Measurements from ENCODE around the gene PAX5.

The PAX5 gene

DNA sequence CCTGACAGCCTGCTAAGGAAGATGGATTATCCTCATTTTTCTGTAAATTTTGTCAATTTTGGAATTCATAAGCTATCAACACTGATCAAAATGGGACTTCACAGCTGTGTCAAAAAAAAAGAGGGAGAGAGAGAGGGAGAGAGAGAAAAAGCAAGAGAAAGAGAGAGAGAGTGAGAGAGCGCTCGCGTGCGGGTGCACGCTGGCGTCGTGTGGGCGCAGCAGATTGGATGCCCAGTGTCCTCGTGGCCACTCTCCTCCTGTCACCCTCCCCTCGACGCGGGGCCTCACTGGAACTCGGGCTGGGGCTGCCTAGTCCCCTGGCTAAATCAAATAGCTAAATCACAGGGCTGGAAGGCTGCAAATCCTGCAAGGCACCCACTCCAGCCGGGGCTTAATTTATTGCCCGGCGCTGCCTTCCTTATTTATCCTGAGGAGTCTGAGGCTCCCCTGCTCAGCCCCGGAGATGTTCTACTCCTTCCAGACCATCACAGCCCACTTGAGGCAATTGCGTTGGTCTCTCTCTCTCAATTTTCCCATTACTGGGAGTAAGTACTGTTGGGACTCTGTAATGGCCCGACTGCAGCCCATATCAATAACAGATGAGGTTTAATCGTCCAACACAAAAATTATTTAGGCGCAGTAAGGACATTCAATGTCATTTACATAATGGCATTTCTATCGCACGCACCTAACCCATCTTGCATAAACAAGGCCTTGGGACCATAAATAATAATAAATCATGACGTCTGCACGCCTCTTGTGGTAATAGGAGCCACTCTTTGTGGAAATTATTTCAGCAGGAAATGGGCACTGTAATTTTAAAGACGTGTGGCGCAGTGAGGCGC, 94.2 kb downstream of the PAX5 start (continued):
- TF ChIP-seq ZBTB21 (tag by site-specific recombination; IDR thresholded peaks at IDR 0.05), result 0 out of 2 replicates have a peak, but pooled peaks have one; percentile 14
- no peak for TF ChIP-seq ZNF354C (tag by site-specific recombination; IDR thresholded peaks at IDR 0.05; ENCODE audit: borderline replicate concordance, low read depth)
- no peak for TF ChIP-seq ZNF24 (tag by site-specific recombination; IDR thresholded peaks at IDR 0.05)
- no peak for TF ChIP-seq ZNF350 (tag by site-specific recombination; IDR thresholded peaks at IDR 0.05)
- TF ChIP-seq ZFP69B (tag by site-specific recombination; IDR thresholded peaks at IDR 0.05), result no peak
- TF ChIP-seq, protein P1, sequence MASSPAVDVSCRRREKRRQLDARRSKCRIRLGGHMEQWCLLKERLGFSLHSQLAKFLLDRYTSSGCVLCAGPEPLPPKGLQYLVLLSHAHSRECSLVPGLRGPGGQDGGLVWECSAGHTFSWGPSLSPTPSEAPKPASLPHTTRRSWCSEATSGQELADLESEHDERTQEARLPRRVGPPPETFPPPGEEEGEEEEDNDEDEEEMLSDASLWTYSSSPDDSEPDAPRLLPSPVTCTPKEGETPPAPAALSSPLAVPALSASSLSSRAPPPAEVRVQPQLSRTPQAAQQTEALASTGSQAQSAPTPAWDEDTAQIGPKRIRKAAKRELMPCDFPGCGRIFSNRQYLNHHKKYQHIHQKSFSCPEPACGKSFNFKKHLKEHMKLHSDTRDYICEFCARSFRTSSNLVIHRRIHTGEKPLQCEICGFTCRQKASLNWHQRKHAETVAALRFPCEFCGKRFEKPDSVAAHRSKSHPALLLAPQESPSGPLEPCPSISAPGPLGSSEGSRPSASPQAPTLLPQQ (tag by site-specific recombination; IDR thresholded peaks at IDR 0.05), result no peak
- no peak for TF ChIP-seq ZFP3 (tag by site-specific recombination; IDR thresholded peaks at IDR 0.05; ENCODE audit: low read depth)
- no peak for TF ChIP-seq ZNF112 (tag by site-specific recombination; IDR thresholded peaks at IDR 0.05)
- no peak for TF ChIP-seq ZNF830 (tag by site-specific recombination; IDR thresholded peaks at IDR 0.05; ENCODE audit: low read depth)
- no peak for TF ChIP-seq ZNF521 (tag by site-specific recombination; IDR thresholded peaks at IDR 0.05)
- TF ChIP-seq ZBTB8A (tag by site-specific recombination; IDR thresholded peaks at IDR 0.05), result peak; percentile 73
- no peak for TF ChIP-seq OVOL3 (tag by site-specific recombination; IDR thresholded peaks at IDR 0.05)
- no peak for TF ChIP-seq ZNF433 (tag by site-specific recombination; IDR thresholded peaks at IDR 0.05; ENCODE audit: low read depth)
- TF ChIP-seq ZNF529 (tag by site-specific recombination; IDR thresholded peaks at IDR 0.05; ENCODE audit: insufficient replicate concordance), result no peak
- TF ChIP-seq, protein P2, sequence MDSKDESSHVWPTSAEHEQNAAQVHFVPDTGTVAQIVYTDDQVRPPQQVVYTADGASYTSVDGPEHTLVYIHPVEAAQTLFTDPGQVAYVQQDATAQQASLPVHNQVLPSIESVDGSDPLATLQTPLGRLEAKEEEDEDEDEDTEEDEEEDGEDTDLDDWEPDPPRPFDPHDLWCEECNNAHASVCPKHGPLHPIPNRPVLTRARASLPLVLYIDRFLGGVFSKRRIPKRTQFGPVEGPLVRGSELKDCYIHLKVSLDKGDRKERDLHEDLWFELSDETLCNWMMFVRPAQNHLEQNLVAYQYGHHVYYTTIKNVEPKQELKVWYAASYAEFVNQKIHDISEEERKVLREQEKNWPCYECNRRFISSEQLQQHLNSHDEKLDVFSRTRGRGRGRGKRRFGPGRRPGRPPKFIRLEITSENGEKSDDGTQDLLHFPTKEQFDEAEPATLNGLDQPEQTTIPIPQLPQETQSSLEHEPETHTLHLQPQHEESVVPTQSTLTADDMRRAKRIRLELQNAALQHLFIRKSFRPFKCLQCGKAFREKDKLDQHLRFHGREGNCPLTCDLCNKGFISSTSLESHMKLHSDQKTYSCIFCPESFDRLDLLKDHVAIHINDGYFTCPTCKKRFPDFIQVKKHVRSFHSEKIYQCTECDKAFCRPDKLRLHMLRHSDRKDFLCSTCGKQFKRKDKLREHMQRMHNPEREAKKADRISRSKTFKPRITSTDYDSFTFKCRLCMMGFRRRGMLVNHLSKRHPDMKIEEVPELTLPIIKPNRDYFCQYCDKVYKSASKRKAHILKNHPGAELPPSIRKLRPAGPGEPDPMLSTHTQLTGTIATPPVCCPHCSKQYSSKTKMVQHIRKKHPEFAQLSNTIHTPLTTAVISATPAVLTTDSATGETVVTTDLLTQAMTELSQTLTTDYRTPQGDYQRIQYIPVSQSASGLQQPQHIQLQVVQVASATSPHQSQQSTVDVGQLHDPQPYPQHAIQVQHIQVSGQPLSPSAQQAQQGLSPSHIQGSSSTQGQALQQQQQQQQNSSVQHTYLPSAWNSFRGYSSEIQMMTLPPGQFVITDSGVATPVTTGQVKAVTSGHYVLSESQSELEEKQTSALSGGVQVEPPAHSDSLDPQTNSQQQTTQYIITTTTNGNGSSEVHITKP (tag by site-specific recombination; IDR thresholded peaks at IDR 0.05), result no peak
- no peak for TF ChIP-seq ZNF23 (tag by site-specific recombination; IDR thresholded peaks at IDR 0.05; ENCODE audit: borderline replicate concordance)
- TF ChIP-seq ZNF274 (IDR thresholded peaks at IDR 0.05; ENCODE audit: low read length), result no peak
- no peak for TF ChIP-seq ZNF274 (tag by site-specific recombination; IDR thresholded peaks at IDR 0.05; ENCODE audit: borderline replicate concordance)
- no peak for TF ChIP-seq ZNF398 (tag by site-specific recombination; IDR thresholded peaks at IDR 0.05)
- TF ChIP-seq SP2 (tag by site-specific recombination; IDR thresholded peaks at IDR 0.05), result no peak
- peak; percentile 81 for TF ChIP-seq ZNF596 (tag by site-specific recombination; IDR thresholded peaks at IDR 0.05)
- no peak for TF ChIP-seq SCRT1 (tag by site-specific recombination; IDR thresholded peaks at IDR 0.05; ENCODE audit: borderline replicate concordance)
- TF ChIP-seq ZNF266 (tag by site-specific recombination; IDR thresholded peaks at IDR 0.05; ENCODE audit: low read depth), result no peak
- no peak for TF ChIP-seq ZNF48 (tag by site-specific recombination; IDR thresholded peaks at IDR 0.05)
- TF ChIP-seq BCL11B (tag by site-specific recombination; IDR thresholded peaks at IDR 0.05; ENCODE audit: low read depth), result no peak
- no peak for TF ChIP-seq YY1 (tag by site-specific recombination; IDR thresholded peaks at IDR 0.05)
- TF ChIP-seq HOXA7 (CRISPR knock-in tag; IDR thresholded peaks at IDR 0.05; ENCODE audit: borderline replicate concordance), result no peak
- 0 out of 2 replicates have a peak, but pooled peaks have one; percentile 20 for TF ChIP-seq ZNF324 (tag by site-specific recombination; IDR thresholded peaks at IDR 0.05)
- TF ChIP-seq KLF10 (tag by site-specific recombination; IDR thresholded peaks at IDR 0.05), result no peak
- no peak for TF ChIP-seq ZBTB7A (tag by site-specific recombination; IDR thresholded peaks at IDR 0.05; ENCODE audit: low read depth)
- TF ChIP-seq ZBTB11 (tag by site-specific recombination; conservative IDR thresholded peaks at IDR 0.05; ENCODE audit: low read depth), result no peak

Measured in HEK293 (cell line).